Left ventricle myocardium inferior (tissue), 1 donor: ENCODE measurements around the gene EPHA4. TPM values are rescaled to one million over a fixed set of nuclear protein-coding genes. Genes with fewer than 3 reads are reported as not detected.

Source experiments
- DNase-seq: peaks from one replicate; pipeline ENCODE4 v3.0.0-alpha.2; 2020
- H3K27ac ChIP-seq: fragments of 200-600 bp; replicated peaks from 2 replicates; pipeline ENCODE4 v1.8.0; 2021
- H3K27me3 ChIP-seq: fragments of 200-600 bp; 2 replicates; pipeline ENCODE4 v1.8.0; 2021; ENCODE audit warnings: low read depth
- H3K36me3 ChIP-seq: fragments of 200-600 bp; 2 replicates; pipeline ENCODE4 v1.8.0; 2021
- H3K4me1 ChIP-seq: fragments of 200-600 bp; 2 replicates; pipeline ENCODE4 v1.8.0; 2021
- H3K4me3 ChIP-seq: fragments of 200-600 bp; 2 replicates; pipeline ENCODE4 v1.8.0; 2021; ENCODE audit warnings: mild to moderate bottlenecking, moderate library complexity
- H3K9me3 ChIP-seq: fragments of 200-600 bp; replicated peaks from 2 replicates; pipeline ENCODE4 v1.8.0; 2021
- CTCF ChIP-seq: fragments of 200-600 bp; IDR thresholded peaks from 2 replicates; pipeline ENCODE4 v1.8.0; 2021; ENCODE audit warnings: antibody characterized with exemption, mild to moderate bottlenecking, borderline replicate concordance
- intact Hi-C: fragments of 100-400 bp; cut with micrococcal nuclease; formaldehyde crosslinking; loops from one replicate; pipeline ENCODE4 v1.11.0; 2022
- total RNA-seq: library from RNA; stranded (reverse); fragmentation: NEBNext Ultra II Directional; extraction: Animal tissue kit (Norgen Biotek cat#: 25700); gene quantifications from one replicate; pipeline ENCODE4 v1.2.1, GENCODE V29; 2021
- donor health status: DM: no; HTN: yes; CAD: no; lungs with severe emphysema.

EPHA4 gene
- total RNA-seq, 1 donor from 2014 or later, result 40.6 TPM

GRCh38 chr2:221553333-221553732, 18.8 kb downstream of the EPHA4 start:
- H3K4me1 ChIP-seq, result peaks cover 45% of the 10 kb centered on the region
- intact Hi-C loops, result no loop called here
- TF ChIP-seq CTCF, result no peak
- no peaks in the 10 kb centered on the region for H3K36me3 ChIP-seq
- no peaks in the 10 kb centered on the region for H3K9me3 ChIP-seq
- no peak overlapping the region for H3K27ac ChIP-seq
- DNase-seq, result no peak
- no peaks in the 10 kb centered on the region for H3K27me3 ChIP-seq
- no peak overlapping the region for H3K4me3 ChIP-seq

DNA sequence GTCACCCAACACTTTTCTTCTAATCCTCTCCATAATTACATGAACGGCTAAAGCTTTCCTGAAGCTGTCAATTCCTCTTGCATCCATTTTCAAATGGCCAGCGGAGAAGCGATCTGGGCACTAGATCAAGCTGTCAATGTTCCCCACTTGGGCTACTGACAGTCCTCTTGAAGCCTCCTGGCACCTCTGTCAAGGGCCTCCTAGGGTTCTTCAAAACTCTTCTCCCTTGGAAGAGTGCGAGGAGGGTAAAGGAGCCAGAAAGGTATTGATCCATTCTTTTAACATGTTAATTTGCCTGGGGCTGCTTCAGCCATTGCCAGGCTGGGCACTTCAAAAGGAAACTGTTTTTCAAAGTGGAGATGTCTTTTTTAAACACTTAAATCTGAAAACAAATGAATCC, 19.8 kb downstream of the EPHA4 start:
- Histone ChIP-seq H3K4me1 (peaks cover 45% of the 10 kb centered on the region), H3K36me3 (no peaks in the 10 kb centered on the region), H3K27me3 (no peaks in the 10 kb centered on the region), H3K9me3 (no peaks in the 10 kb centered on the region), H3K27ac (no peak overlapping the region), H3K4me3 (no peak overlapping the region)
- no peak for TF ChIP-seq CTCF
- DNase-seq, result no peak
- intact Hi-C loops, result no loop called here

GRCh38 chr2:221551864-221552263, 20.2 kb downstream of the EPHA4 start:
- intact Hi-C loops, result no loop called here
- Histone ChIP-seq H3K27me3 (no peaks in the 10 kb centered on the region), H3K27ac (no peak overlapping the region), H3K4me1 (peaks cover 45% of the 10 kb centered on the region), H3K9me3 (no peaks in the 10 kb centered on the region), H3K36me3 (no peaks in the 10 kb centered on the region), H3K4me3 (no peak overlapping the region)
- DNase-seq, result no peak
- TF ChIP-seq CTCF, result no peak

GRCh38 chr2:221549143-221549542, 23.0 kb downstream of the EPHA4 start:
- intact Hi-C loops, result no loop called here
- Histone ChIP-seq H3K27ac (no peak overlapping the region), H3K27me3 (no peaks in the 10 kb centered on the region), H3K4me1 (peaks cover 24% of the 10 kb centered on the region), H3K36me3 (no peaks in the 10 kb centered on the region), H3K9me3 (no peaks in the 10 kb centered on the region), H3K4me3 (no peak overlapping the region)
- TF ChIP-seq CTCF, result no peak
- no peak for DNase-seq

- intact Hi-C loops, result no loop called here
- Histone ChIP-seq H3K27ac (no peak overlapping the region), H3K4me3 (no peak overlapping the region), H3K36me3 (no peaks in the 10 kb centered on the region), H3K9me3 (no peaks in the 10 kb centered on the region), H3K27me3 (no peaks in the 10 kb centered on the region), H3K4me1 (peaks cover 7% of the 10 kb centered on the region)
- DNase-seq, result no peak
- no peak for TF ChIP-seq CTCF
Measured at GRCh38 chr2:221546505-221547225, 25.4 kb downstream of the EPHA4 start.
